GM12878 (cell line): ENCODE results near the gene TRMO. TPM values are rescaled to one million over a fixed set of nuclear protein-coding genes. Genes with fewer than 3 reads are reported as not detected.

Source experiments
- ATF2 ChIP-seq: IDR thresholded peaks from 2 replicates; pipeline ENCODE4 v1.6.1; 2012; ENCODE audit warnings: low read length, inconsistent platforms
- BACH1 ChIP-seq: fragments of 450-650 bp; IDR thresholded peaks from 2 replicates; pipeline ENCODE4 v1.6.1; 2017; ENCODE audit warnings: mild to moderate bottlenecking, borderline replicate concordance
- BCL11A ChIP-seq: IDR thresholded peaks from 2 replicates; pipeline ENCODE4 v1.6.1; 2011; ENCODE audit warnings: low read depth, low read length
- CBFB ChIP-seq: IDR thresholded peaks from 2 replicates; pipeline ENCODE4 v1.6.1; 2016; ENCODE audit warnings: antibody characterized with exemption, low read depth
- CHD1 ChIP-seq: IDR thresholded peaks from 2 replicates; pipeline ENCODE4 v1.6.1; 2012; ENCODE audit warnings: low read depth, low read length, improper control_type of control experiment
- CHD4 ChIP-seq: fragments of 200-600 bp; sonication (generic); IDR thresholded peaks from 2 replicates; pipeline ENCODE4 v1.6.1; 2016; ENCODE audit warnings: mild to moderate bottlenecking
- CREM ChIP-seq: IDR thresholded peaks from 2 replicates; pipeline ENCODE4 v1.6.1; 2014; ENCODE audit warnings: antibody characterized with exemption, low read depth
- DPF2 ChIP-seq: fragments of 450-650 bp; IDR thresholded peaks from 2 replicates; pipeline ENCODE4 v1.6.1; 2017; ENCODE audit warnings: mild to moderate bottlenecking
- EED ChIP-seq: sonication (generic); IDR thresholded peaks from 2 replicates; pipeline ENCODE4 v1.6.1; 2016; ENCODE audit warnings: antibody characterized with exemption, low read depth
- HDAC2 ChIP-seq: fragments of 200-600 bp; sonication (generic); IDR thresholded peaks from 2 replicates; pipeline ENCODE4 v1.6.1; 2017
- KAT2A ChIP-seq: conservative IDR thresholded peaks from 2 replicates; pipeline ENCODE4 v1.6.1; 2011; ENCODE audit warnings: low read depth, low read length; ENCODE audit not compliant: control insufficient read depth
- LARP7 ChIP-seq: fragments of 450-650 bp; IDR thresholded peaks from 2 replicates; pipeline ENCODE4 v1.6.1; 2017; ENCODE audit warnings: mild to moderate bottlenecking
- MEF2B ChIP-seq: fragments of 450-650 bp; IDR thresholded peaks from 2 replicates; pipeline ENCODE4 v1.6.1; 2018; ENCODE audit warnings: mild to moderate bottlenecking, moderate library complexity; ENCODE audit not compliant: partially characterized antibody, poor library complexity, severe bottlenecking
- MYC ChIP-seq: IDR thresholded peaks from 2 replicates; pipeline ENCODE4 v1.6.1; 2011; ENCODE audit warnings: mild to moderate bottlenecking, low read length, moderate library complexity, inconsistent platforms; ENCODE audit not compliant: insufficient read depth, insufficient replicate concordance, insufficient read length, severe bottlenecking
- NFXL1 ChIP-seq: fragments of 450-650 bp; IDR thresholded peaks from 2 replicates; pipeline ENCODE4 v1.6.1; 2017; ENCODE audit warnings: antibody characterized with exemption, mild to moderate bottlenecking, borderline replicate concordance
- PML ChIP-seq: IDR thresholded peaks from 2 replicates; pipeline ENCODE4 v1.6.1; 2012; ENCODE audit warnings: low read length, inconsistent platforms
- POLR2A ChIP-seq: IDR thresholded peaks from 2 replicates; pipeline ENCODE4 v1.6.1; 2011; ENCODE audit warnings: low read depth, mild to moderate bottlenecking, low read length
- POU2F2 ChIP-seq: IDR thresholded peaks from 3 replicates; pipeline ENCODE4 v1.6.1; 2011; ENCODE audit warnings: low read depth, mild to moderate bottlenecking, low read length, borderline replicate concordance
- RAD21 ChIP-seq: IDR thresholded peaks from 2 replicates; pipeline ENCODE4 v1.6.1; 2011; ENCODE audit warnings: mild to moderate bottlenecking, low read depth, low read length, moderate library complexity; ENCODE audit not compliant: insufficient read depth
- RCOR1 ChIP-seq: conservative IDR thresholded peaks from 2 replicates; pipeline ENCODE4 v1.6.1; 2012; ENCODE audit warnings: low read depth, low read length, improper control_type of control experiment
- SMAD1 ChIP-seq: fragments of 450-650 bp; IDR thresholded peaks from 2 replicates; pipeline ENCODE4 v1.6.1; 2018; ENCODE audit warnings: mild to moderate bottlenecking, low read depth; ENCODE audit not compliant: partially characterized antibody
- SPI1 ChIP-seq: IDR thresholded peaks from 2 replicates; pipeline ENCODE4 v1.6.1; 2011; ENCODE audit warnings: low read depth, mild to moderate bottlenecking, low read length, moderate library complexity, borderline replicate concordance; ENCODE audit not compliant: insufficient read depth
- TCF3 ChIP-seq: IDR thresholded peaks from 2 replicates; pipeline ENCODE4 v1.6.1; 2012; ENCODE audit warnings: low read depth, mild to moderate bottlenecking, low read length, borderline replicate concordance; ENCODE audit not compliant: insufficient read depth
- ZNF207 ChIP-seq: fragments of 450-650 bp; IDR thresholded peaks from 2 replicates; pipeline ENCODE4 v1.6.1; 2014; ENCODE audit warnings: antibody characterized with exemption, mild to moderate bottlenecking, borderline replicate concordance
- ZNF384 ChIP-seq: IDR thresholded peaks from 2 replicates; pipeline ENCODE4 v1.6.1; 2012; ENCODE audit warnings: low read depth, mild to moderate bottlenecking, low read length, improper control_type of control experiment, borderline replicate concordance
- ZZZ3 ChIP-seq: IDR thresholded peaks from 2 replicates; pipeline ENCODE4 v1.6.1; 2011; ENCODE audit warnings: low read depth; ENCODE audit not compliant: control insufficient read depth, insufficient read length
- polyA plus RNA-seq, 11 experiments: library from polyadenylated mRNA; depleted of rRNA in 4 of 11; unstranded in 6 of 11; stranded (reverse) in 5 of 11; fragments of >200 nt; fragmentation: Nextera tagmentation in 4 of 11; fragmentation: Illumina TruSeq in 1 of 11; extraction: Ambion mirVana in 4 of 11; extraction: Trizol in 1 of 11; gene quantifications; 1 replicate in 1 of 11; 2 replicates in 10 of 11; pipeline versions ENCODE4 v1.2.1 to v1.2.3, GENCODE V29; 2011 to 2016; ENCODE audit warnings: inconsistent platforms in 2 of 11, missing spikeins in 2 of 11, low read depth in 1 of 11
- total RNA-seq, 4 experiments: library from RNA; depleted of rRNA in 3 of 4; stranded (reverse); fragments of >200 nt in 3 of 4; fragmentation: Illumina TruSeq in 1 of 4; extraction: Trizol in 1 of 4; gene quantifications; 2 replicates each; pipeline versions ENCODE4 v1.2.1 to v1.2.3, GENCODE V29; 2013 to 2021
- TF ChIP-seq, protein P1 (sequence below): IDR thresholded peaks from 2 replicates; pipeline ENCODE4 v1.6.1; 2011; ENCODE audit warnings: mild to moderate bottlenecking, low read depth, low read length, moderate library complexity; ENCODE audit not compliant: insufficient replicate concordance
- TF ChIP-seq, protein P2 (sequence below): fragments of 450-650 bp; IDR thresholded peaks from 2 replicates; pipeline ENCODE4 v1.6.1; 2017; ENCODE audit warnings: mild to moderate bottlenecking, low read depth, inconsistent platforms; ENCODE audit not compliant: poor library complexity, severe bottlenecking
- TF ChIP-seq, protein P3 (sequence below): IDR thresholded peaks from 2 replicates; pipeline ENCODE4 v1.6.1; 2011; ENCODE audit warnings: low read depth, mild to moderate bottlenecking, low read length, moderate library complexity, borderline replicate concordance; ENCODE audit errors: extremely low read depth

The TRMO gene
- total and polyA plus RNA-seq, 10 of the 15 experiments (the other 5 are each of a cell fraction or from before 2014, with no cell fraction given), result 5.8 to 23.6 (median 15.3) TPM

DNA sequence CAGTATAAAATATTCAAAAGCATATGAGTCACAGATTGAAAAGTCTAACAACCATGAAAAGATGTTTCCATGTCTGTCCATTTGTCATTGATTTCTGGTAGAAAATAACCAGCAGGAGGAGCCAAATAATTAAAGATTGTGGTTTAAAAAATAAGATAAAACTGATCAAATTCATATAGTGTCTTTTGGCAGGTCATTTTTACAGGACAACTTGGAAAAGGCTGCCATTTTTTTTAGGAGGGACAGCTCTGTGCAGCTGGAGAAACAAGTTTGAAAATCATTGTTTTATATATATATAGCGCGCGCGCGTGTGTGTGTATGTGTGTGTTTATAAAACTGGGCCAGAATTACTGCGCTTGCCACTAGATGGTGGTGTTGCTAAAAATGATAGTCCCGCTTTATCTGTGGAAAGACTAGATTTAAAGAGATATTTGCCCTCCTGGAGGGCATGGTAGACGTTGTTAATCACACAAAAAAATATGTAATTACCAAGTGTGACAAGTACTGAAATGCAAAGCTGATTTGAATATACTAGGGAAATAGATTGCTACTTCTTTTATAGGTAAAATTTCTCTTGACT lies 1.3 kb upstream of the TRMO start (continued):
- no peak for TF ChIP-seq TCF3
- TF ChIP-seq MYC, result no peak
- TF ChIP-seq HDAC2, result no peak
- TF ChIP-seq CHD4, result no peak
- TF ChIP-seq, protein P1, sequence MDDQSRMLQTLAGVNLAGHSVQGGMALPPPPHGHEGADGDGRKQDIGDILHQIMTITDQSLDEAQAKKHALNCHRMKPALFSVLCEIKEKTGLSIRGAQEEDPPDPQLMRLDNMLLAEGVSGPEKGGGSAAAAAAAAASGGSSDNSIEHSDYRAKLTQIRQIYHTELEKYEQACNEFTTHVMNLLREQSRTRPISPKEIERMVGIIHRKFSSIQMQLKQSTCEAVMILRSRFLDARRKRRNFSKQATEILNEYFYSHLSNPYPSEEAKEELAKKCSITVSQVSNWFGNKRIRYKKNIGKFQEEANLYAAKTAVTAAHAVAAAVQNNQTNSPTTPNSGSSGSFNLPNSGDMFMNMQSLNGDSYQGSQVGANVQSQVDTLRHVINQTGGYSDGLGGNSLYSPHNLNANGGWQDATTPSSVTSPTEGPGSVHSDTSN, result no peak
- TF ChIP-seq CREM, result no peak
- TF ChIP-seq RAD21, result peak; percentile 54
- no peak for TF ChIP-seq NFXL1
- no peak for TF ChIP-seq MEF2B
- 0 out of 2 replicates have a peak, but pooled peaks have one; percentile 37 for TF ChIP-seq CBFB
- TF ChIP-seq ATF2, result no peak
- no peak for TF ChIP-seq PML
- no peak for TF ChIP-seq EED
- TF ChIP-seq, protein P2, sequence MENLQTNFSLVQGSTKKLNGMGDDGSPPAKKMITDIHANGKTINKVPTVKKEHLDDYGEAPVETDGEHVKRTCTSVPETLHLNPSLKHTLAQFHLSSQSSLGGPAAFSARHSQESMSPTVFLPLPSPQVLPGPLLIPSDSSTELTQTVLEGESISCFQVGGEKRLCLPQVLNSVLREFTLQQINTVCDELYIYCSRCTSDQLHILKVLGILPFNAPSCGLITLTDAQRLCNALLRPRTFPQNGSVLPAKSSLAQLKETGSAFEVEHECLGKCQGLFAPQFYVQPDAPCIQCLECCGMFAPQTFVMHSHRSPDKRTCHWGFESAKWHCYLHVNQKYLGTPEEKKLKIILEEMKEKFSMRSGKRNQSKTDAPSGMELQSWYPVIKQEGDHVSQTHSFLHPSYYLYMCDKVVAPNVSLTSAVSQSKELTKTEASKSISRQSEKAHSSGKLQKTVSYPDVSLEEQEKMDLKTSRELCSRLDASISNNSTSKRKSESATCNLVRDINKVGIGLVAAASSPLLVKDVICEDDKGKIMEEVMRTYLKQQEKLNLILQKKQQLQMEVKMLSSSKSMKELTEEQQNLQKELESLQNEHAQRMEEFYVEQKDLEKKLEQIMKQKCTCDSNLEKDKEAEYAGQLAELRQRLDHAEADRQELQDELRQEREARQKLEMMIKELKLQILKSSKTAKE, result peak; percentile 85
- TF ChIP-seq BCL11A, result no peak
- TF ChIP-seq ZNF384, result no peak
- no peak for TF ChIP-seq BACH1
- no peak for TF ChIP-seq SMAD1
- no peak for TF ChIP-seq DPF2
- TF ChIP-seq, protein P3, sequence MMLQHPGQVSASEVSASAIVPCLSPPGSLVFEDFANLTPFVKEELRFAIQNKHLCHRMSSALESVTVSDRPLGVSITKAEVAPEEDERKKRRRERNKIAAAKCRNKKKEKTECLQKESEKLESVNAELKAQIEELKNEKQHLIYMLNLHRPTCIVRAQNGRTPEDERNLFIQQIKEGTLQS, result no peak
- TF ChIP-seq KAT2A, result no peak
- no peak for TF ChIP-seq ZZZ3
- peak; percentile 74; the same call in 1 of the 2 replicates for TF ChIP-seq ZNF207
- no peak for TF ChIP-seq POLR2A
- no peak for TF ChIP-seq CHD1
- TF ChIP-seq SPI1, result no peak
- no peak for TF ChIP-seq RCOR1
- TF ChIP-seq LARP7, result no peak
- no peak for TF ChIP-seq POU2F2
